ENCODE measurements around the gene PAK1.

The PAK1 gene

DNA sequence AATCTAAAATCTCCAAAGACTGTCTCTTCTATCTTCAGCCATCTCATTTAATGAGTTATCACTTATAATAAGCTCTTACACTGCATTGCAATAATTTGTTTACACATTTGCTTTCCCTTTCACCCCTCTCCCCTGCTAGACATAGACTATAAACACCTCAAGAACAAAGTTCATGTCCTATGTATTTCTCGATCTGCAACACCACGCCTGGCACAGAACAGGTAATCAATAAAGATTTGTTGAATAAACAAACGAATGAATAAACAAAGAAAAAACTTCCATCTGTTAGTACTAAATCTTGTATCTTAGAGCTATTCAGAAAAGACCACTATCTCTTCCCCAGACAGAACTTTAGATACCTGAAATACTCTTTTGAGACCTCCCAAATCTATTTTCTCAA, 77.6 kb downstream of the PAK1 start:
- Histone ChIP-seq H3K4me3 (ENCODE audit: insufficient read depth in 1 of 2, low read depth in 1 of 2, low read length in 2 of 2) (no peak overlapping the region), H3K9ac (ENCODE audit: low read length) (no peak overlapping the region), H3K14ac (ENCODE audit: low read length in 2 of 2) (no peak overlapping the region), H3K36me3 (ENCODE audit: control insufficient read depth in 1 of 2, insufficient read depth in 2 of 2, low read depth in 1 of 2, low read length in 2 of 2) (peaks cover 0 to 5% of the 10 kb centered on the region in 2 experiments), H2BK12ac (ENCODE audit: low read length in 2 of 2) (no peak overlapping the region), H3K9me3 (ENCODE audit: control insufficient read depth, low read length) (no peaks in the 10 kb centered on the region), H3K4me1 (ENCODE audit: control insufficient read depth, insufficient read depth, low read depth, low read length) (no peaks in the 10 kb centered on the region), H3K79me1 (replicated peaks; ENCODE audit: low read length, poor library complexity, severe bottlenecking) (peaks cover 10% of the 10 kb centered on the region), H3K18ac (ENCODE audit: low read depth in 1 of 2, low read length in 2 of 2) (no peak overlapping the region), H2AK5ac (ENCODE audit: low read length, severe bottlenecking) (no peak overlapping the region), H3K4ac (ENCODE audit: low read depth in 1 of 2, low read length in 2 of 2) (no peak overlapping the region), H3K4me2 (ENCODE audit: low read length, poor library complexity, severe bottlenecking) (no peak overlapping the region), H2BK5ac (ENCODE audit: low read depth, low read length, poor library complexity, severe bottlenecking) (no peak overlapping the region), H3K27ac (ENCODE audit: low read length, poor library complexity, severe bottlenecking) (no peak overlapping the region), H2BK120ac (ENCODE audit: low read depth, low read length) (no peak overlapping the region), H2AFZ (ENCODE audit: low read depth, low read length) (no peak overlapping the region), H2BK15ac (ENCODE audit: low read depth, poor library complexity, severe bottlenecking) (no peak overlapping the region), H4K8ac (ENCODE audit: low read length) (no peak overlapping the region), H3K23ac (ENCODE audit: low read length in 2 of 2) (no peak overlapping the region), H3K27me3 (ENCODE audit: control insufficient read depth in 1 of 2, insufficient read depth in 1 of 2, low read length in 2 of 2) (no peaks in the 10 kb centered on the region), H4K91ac (ENCODE audit: low read length) (no peak overlapping the region)
- 91% methylated on average over 1 of the region's 3 CpGs for WGBS
- no peak for DNase-seq

DNA sequence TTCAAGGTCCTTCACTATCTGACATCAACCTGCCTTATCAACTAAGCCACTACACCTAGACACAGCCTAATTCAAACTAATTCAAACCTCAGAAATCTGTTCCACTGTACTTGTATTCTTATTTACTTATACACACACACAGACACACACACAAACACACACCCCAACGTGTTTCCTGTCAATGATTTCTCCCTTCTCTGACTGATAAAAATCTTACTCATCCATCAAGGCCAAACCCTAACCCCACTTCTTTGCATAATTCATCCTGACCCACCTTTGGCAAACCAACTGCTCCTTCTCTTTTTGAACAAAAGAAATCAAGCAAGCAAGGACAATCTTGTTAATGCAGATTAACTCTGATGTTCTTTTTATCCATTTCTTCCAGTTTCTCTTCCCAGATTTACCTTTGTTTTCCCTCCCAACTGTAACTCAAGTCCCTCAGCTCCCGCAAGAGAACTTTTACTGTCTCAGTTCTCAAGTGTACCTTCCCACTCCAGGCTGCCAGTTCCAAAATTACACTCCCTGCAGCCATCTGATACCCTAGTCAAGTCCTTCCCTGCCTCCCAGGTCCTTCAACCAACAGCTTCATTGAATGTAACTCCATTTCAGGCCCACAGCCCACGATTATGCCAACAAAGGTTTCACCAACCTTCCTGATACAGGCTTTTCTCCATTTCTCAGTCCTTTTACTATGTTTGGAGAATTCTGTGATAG, 78.3 kb downstream of the PAK1 start:
- H3K79me1 ChIP-seq (replicated peaks; ENCODE audit: low read length, poor library complexity, severe bottlenecking): peaks cover 10% of the 10 kb centered on the region
- no peak overlapping the region for H2AK5ac ChIP-seq (ENCODE audit: low read length, severe bottlenecking)
- no peak overlapping the region for H3K4ac ChIP-seq (ENCODE audit: low read depth in 1 of 2, low read length in 2 of 2)
- H3K27me3 ChIP-seq (ENCODE audit: control insufficient read depth in 1 of 2, insufficient read depth in 1 of 2, low read length in 2 of 2): no peaks in the 10 kb centered on the region
- H2BK12ac ChIP-seq (ENCODE audit: low read length in 2 of 2): no peak overlapping the region
- H3K18ac ChIP-seq (ENCODE audit: low read depth in 1 of 2, low read length in 2 of 2): no peak overlapping the region
- H3K9ac ChIP-seq (ENCODE audit: low read length): no peak overlapping the region
- no peak overlapping the region for H2BK5ac ChIP-seq (ENCODE audit: low read depth, low read length, poor library complexity, severe bottlenecking)
- no peak overlapping the region for H3K23ac ChIP-seq (ENCODE audit: low read length in 2 of 2)
- no peak overlapping the region for H3K14ac ChIP-seq (ENCODE audit: low read length in 2 of 2)
- no peak overlapping the region for H2AFZ ChIP-seq (ENCODE audit: low read depth, low read length)
- no peak for DNase-seq
- no peak overlapping the region for H3K4me3 ChIP-seq (ENCODE audit: insufficient read depth in 1 of 2, low read depth in 1 of 2, low read length in 2 of 2)
- no peak overlapping the region for H4K8ac ChIP-seq (ENCODE audit: low read length)
- H3K9me3 ChIP-seq (ENCODE audit: control insufficient read depth, low read length): no peaks in the 10 kb centered on the region
- H2BK120ac ChIP-seq (ENCODE audit: low read depth, low read length): no peak overlapping the region
- H3K36me3 ChIP-seq (ENCODE audit: control insufficient read depth in 1 of 2, insufficient read depth in 2 of 2, low read depth in 1 of 2, low read length in 2 of 2): peaks cover 0 to 12% of the 10 kb centered on the region in 2 experiments
- H4K91ac ChIP-seq (ENCODE audit: low read length): no peak overlapping the region
- no peak overlapping the region for H3K27ac ChIP-seq (ENCODE audit: low read length, poor library complexity, severe bottlenecking)
- no peak overlapping the region for H2BK15ac ChIP-seq (ENCODE audit: low read depth, poor library complexity, severe bottlenecking)
- WGBS: 79% methylated on average over 2 of the region's 3 CpGs
- no peaks in the 10 kb centered on the region for H3K4me1 ChIP-seq (ENCODE audit: control insufficient read depth, insufficient read depth, low read depth, low read length)
- H3K4me2 ChIP-seq (ENCODE audit: low read length, poor library complexity, severe bottlenecking): no peak overlapping the region

DNA sequence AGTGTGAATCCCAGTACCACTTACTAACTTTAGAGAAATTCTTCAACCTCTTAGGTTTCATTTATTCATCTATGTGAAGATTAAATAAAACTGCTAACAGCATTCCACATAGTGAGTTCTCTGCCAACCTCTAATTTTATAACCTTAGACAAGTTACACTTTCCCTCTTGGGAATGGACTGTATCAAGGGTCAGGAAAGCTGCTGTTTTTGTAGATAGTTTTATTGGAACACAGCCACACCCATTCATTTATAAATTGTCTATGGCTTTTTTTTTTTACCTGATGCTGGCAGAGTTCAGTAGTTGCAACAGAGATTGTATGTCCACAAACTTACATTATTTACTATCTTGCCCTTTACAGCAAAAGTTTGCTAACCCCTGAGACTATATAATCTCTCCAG, 81.1 kb downstream of the PAK1 start:
- Histone ChIP-seq H3K9ac (ENCODE audit: low read length) (no peak overlapping the region), H3K4ac (ENCODE audit: low read depth in 1 of 2, low read length in 2 of 2) (no peak overlapping the region), H3K4me1 (ENCODE audit: control insufficient read depth, insufficient read depth, low read depth, low read length) (no peaks in the 10 kb centered on the region), H3K23ac (ENCODE audit: low read length in 2 of 2) (no peak overlapping the region), H3K4me3 (ENCODE audit: insufficient read depth in 1 of 2, low read depth in 1 of 2, low read length in 2 of 2) (no peak overlapping the region), H3K18ac (ENCODE audit: low read depth in 1 of 2, low read length in 2 of 2) (no peak overlapping the region), H4K91ac (ENCODE audit: low read length) (no peak overlapping the region), H2BK15ac (ENCODE audit: low read depth, poor library complexity, severe bottlenecking) (no peak overlapping the region), H3K79me1 (replicated peaks; ENCODE audit: low read length, poor library complexity, severe bottlenecking) (peaks cover 12% of the 10 kb centered on the region), H3K14ac (ENCODE audit: low read length in 2 of 2) (no peak overlapping the region), H2AFZ (ENCODE audit: low read depth, low read length) (no peak overlapping the region), H4K8ac (ENCODE audit: low read length) (no peak overlapping the region), H3K4me2 (ENCODE audit: low read length, poor library complexity, severe bottlenecking) (no peak overlapping the region), H2AK5ac (ENCODE audit: low read length, severe bottlenecking) (no peak overlapping the region), H2BK5ac (ENCODE audit: low read depth, low read length, poor library complexity, severe bottlenecking) (no peak overlapping the region), H3K36me3 (ENCODE audit: control insufficient read depth in 1 of 2, insufficient read depth in 2 of 2, low read depth in 1 of 2, low read length in 2 of 2) (peaks cover 0 to 22% of the 10 kb centered on the region in 2 experiments), H2BK12ac (ENCODE audit: low read length in 2 of 2) (no peak overlapping the region), H2BK120ac (ENCODE audit: low read depth, low read length) (no peak overlapping the region), H3K27ac (ENCODE audit: low read length, poor library complexity, severe bottlenecking) (no peak overlapping the region), H3K9me3 (ENCODE audit: control insufficient read depth, low read length) (no peaks in the 10 kb centered on the region), H3K27me3 (ENCODE audit: control insufficient read depth in 1 of 2, insufficient read depth in 1 of 2, low read length in 2 of 2) (no peaks in the 10 kb centered on the region)
- no peak for DNase-seq

DNA sequence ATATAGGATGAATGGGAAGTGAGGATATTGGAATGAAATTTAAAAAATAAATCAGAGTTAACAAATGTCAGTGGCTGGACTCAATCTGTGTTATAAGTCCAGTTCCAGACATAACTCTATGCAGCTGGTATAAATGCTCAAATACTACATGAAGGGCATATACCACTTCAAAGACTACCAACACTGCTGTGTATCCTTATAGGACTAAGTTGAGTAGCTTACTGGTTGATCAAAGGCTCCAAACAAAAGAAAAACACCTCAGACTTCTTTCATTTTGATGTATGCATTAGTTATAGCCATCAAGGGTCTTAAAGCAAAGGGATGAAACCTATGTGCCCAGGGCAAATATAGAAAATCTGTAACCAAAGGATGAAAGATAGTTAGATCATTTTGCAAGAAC, 86.2 kb downstream of the PAK1 start:
- H2BK120ac ChIP-seq (ENCODE audit: low read depth, low read length): no peak overlapping the region
- no peak overlapping the region for H2BK12ac ChIP-seq (ENCODE audit: low read length in 2 of 2)
- no peak overlapping the region for H2AFZ ChIP-seq (ENCODE audit: low read depth, low read length)
- H3K4me3 ChIP-seq (ENCODE audit: insufficient read depth in 1 of 2, low read depth in 1 of 2, low read length in 2 of 2): no peak overlapping the region
- H3K79me1 ChIP-seq (replicated peaks; ENCODE audit: low read length, poor library complexity, severe bottlenecking): peaks cover 11% of the 10 kb centered on the region
- no peak overlapping the region for H4K8ac ChIP-seq (ENCODE audit: low read length)
- H3K27ac ChIP-seq (ENCODE audit: low read length, poor library complexity, severe bottlenecking): no peak overlapping the region
- H3K23ac ChIP-seq (ENCODE audit: low read length in 2 of 2): no peak overlapping the region
- H3K18ac ChIP-seq (ENCODE audit: low read depth in 1 of 2, low read length in 2 of 2): no peak overlapping the region
- no peaks in the 10 kb centered on the region for H3K9me3 ChIP-seq (ENCODE audit: control insufficient read depth, low read length)
- no peak overlapping the region for H2AK5ac ChIP-seq (ENCODE audit: low read length, severe bottlenecking)
- H3K4me1 ChIP-seq (ENCODE audit: control insufficient read depth, insufficient read depth, low read depth, low read length): no peaks in the 10 kb centered on the region
- no peaks in the 10 kb centered on the region for H3K27me3 ChIP-seq (ENCODE audit: control insufficient read depth in 1 of 2, insufficient read depth in 1 of 2, low read length in 2 of 2)
- no peak overlapping the region for H2BK5ac ChIP-seq (ENCODE audit: low read depth, low read length, poor library complexity, severe bottlenecking)
- DNase-seq: no peak
- no peak overlapping the region for H3K9ac ChIP-seq (ENCODE audit: low read length)
- H3K14ac ChIP-seq (ENCODE audit: low read length in 2 of 2): no peak overlapping the region
- H3K4me2 ChIP-seq (ENCODE audit: low read length, poor library complexity, severe bottlenecking): no peak overlapping the region
- no peak overlapping the region for H4K91ac ChIP-seq (ENCODE audit: low read length)
- no peak overlapping the region for H2BK15ac ChIP-seq (ENCODE audit: low read depth, poor library complexity, severe bottlenecking)
- no peak overlapping the region for H3K4ac ChIP-seq (ENCODE audit: low read depth in 1 of 2, low read length in 2 of 2)
- H3K36me3 ChIP-seq (ENCODE audit: control insufficient read depth in 1 of 2, insufficient read depth in 2 of 2, low read depth in 1 of 2, low read length in 2 of 2): peaks cover 0 to 31% of the 10 kb centered on the region in 2 experiments
